ENCODE results near the gene PPM1J. TPM values are rescaled to one million over a fixed set of nuclear protein-coding genes. Genes with fewer than 3 reads are reported as not detected.
A peak's percentile ranks its signal among the peaks of the same experiment; 100 is the strongest.

PPM1J gene
- total RNA-seq, 2 experiments from 2014 or later = 1.7 to 2.8 TPM

DNA sequence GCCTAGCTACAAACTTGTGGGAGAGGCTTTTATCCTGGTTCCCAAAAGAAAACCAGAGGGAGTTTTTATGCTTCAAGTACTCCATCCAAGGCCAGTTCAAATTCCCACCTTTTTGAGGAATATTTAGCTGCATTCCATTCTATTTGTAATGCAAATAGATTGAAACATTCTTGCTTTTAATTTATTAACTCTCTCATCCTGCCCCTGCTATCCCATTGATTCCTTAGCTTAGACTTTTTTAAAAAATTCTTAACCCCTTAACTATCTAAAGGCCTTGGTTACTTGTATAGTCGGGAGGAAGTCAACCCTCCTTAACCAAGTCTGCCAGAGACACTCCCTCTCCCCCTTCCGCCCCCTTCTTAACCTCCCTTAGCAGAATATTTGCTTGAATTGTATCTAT, 43.1 kb downstream of the PPM1J start:
- Mint-ChIP-seq H3K27ac (no peak overlapping the region), H3K9me3 (no peaks in the 10 kb centered on the region), H3K4me1 (ENCODE audit: low read depth) (peaks cover 59% of the 10 kb centered on the region), H3K36me3 (ENCODE audit: low read depth) (peaks cover 63% of the 10 kb centered on the region), H3K27me3 (no peaks in the 10 kb centered on the region), H3K4me3 (no peak overlapping the region)
- intact Hi-C loops (cut with micrococcal nuclease) = loop anchor here (5.0 kb wide), 2 partner anchors 35 to 50 kb away; partner anchors contain the start of gene RHOC
- TF ChIP-seq, protein P1, sequence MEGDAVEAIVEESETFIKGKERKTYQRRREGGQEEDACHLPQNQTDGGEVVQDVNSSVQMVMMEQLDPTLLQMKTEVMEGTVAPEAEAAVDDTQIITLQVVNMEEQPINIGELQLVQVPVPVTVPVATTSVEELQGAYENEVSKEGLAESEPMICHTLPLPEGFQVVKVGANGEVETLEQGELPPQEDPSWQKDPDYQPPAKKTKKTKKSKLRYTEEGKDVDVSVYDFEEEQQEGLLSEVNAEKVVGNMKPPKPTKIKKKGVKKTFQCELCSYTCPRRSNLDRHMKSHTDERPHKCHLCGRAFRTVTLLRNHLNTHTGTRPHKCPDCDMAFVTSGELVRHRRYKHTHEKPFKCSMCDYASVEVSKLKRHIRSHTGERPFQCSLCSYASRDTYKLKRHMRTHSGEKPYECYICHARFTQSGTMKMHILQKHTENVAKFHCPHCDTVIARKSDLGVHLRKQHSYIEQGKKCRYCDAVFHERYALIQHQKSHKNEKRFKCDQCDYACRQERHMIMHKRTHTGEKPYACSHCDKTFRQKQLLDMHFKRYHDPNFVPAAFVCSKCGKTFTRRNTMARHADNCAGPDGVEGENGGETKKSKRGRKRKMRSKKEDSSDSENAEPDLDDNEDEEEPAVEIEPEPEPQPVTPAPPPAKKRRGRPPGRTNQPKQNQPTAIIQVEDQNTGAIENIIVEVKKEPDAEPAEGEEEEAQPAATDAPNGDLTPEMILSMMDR (IDR thresholded peaks at IDR 0.05) = no peak
- ChIA-PET CTCF (interaction anchor here (0.6 to 2.1 kb wide), 9 partner anchors 10 to 170 kb away, joined by 3 to 6 read pairs (median 4); partner anchors contain the start of gene PPM1J), POLR2A (interaction anchor here (1.0 to 5.0 kb wide), 5 partner anchors 9 to 53 kb away, joined by 3 to 50 read pairs (median 6); partner anchors contain the start of genes CAPZA1 and ST7L)
- ATAC-seq (no peak), DNase-seq (no peak)

DNA sequence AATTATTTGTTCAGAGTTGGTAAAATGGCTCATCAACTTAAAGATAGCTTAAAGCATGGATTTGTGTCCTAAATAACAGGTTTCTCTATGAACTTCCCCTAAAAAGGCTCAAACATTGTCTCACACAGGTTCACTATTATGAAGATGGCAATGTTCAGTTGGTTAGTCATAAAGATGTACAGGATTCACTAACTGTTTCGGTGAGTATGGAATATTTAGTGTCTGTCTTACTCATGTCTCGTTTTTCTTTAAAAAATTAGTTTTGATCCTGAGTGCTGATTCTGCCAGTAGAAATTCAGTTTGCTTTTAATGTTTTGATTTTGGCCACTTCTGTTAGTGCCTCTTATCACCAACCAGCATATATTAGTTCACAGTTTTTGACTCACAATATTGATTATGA, 48.2 kb downstream of the PPM1J start:
- Mint-ChIP-seq H3K27me3 (no peaks in the 10 kb centered on the region), H3K4me1 (ENCODE audit: low read depth) (peaks cover 34% of the 10 kb centered on the region), H3K9me3 (no peaks in the 10 kb centered on the region), H3K36me3 (ENCODE audit: low read depth) (peaks cover 69% of the 10 kb centered on the region), H3K27ac (peak overlapping the region; percentile 55), H3K4me3 (no peak overlapping the region)
- DNase-seq = no peak
- ATAC-seq = no peak
- TF ChIP-seq, protein P1 (IDR thresholded peaks at IDR 0.05) = no peak
- POLR2A ChIA-PET = no interaction called here
- CTCF ChIA-PET = no interaction called here
- intact Hi-C loops (cut with micrococcal nuclease) = no loop called here

DNA sequence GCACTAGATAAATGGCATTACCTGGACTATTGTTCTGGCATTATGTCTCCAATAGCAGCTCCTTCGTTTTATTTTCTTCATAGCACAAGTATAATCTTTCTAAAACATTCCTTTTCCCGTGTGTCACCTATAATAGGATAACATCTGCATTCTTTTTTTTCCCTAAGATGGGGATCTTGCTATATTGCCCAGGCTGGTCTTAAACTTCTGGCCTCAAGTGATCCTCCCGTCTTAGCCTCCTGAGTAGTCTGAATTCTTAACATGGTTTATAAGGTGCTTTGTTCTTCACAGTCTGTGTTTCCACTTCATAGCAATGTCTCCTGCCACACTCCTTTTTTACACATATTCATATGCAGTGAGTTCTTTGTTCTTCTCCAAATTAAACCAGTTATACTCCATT, 49.3 kb downstream of the PPM1J start:
- DNase-seq (no peak), ATAC-seq (no peak)
- Mint-ChIP-seq H3K27me3 (no peaks in the 10 kb centered on the region), H3K4me3 (no peak overlapping the region), H3K36me3 (ENCODE audit: low read depth) (peaks cover 71% of the 10 kb centered on the region), H3K4me1 (ENCODE audit: low read depth) (peaks cover 34% of the 10 kb centered on the region), H3K9me3 (no peaks in the 10 kb centered on the region), H3K27ac (peak overlapping the region; percentile 50)
- TF ChIP-seq, protein P1 (IDR thresholded peaks at IDR 0.05) = no peak
- ChIA-PET POLR2A (interaction anchor here (1.2 to 6.1 kb wide), 4 partner anchors 8 to 49 kb away, joined by 3 to 41 read pairs (median 4); partner anchors contain the start of genes CAPZA1, MOV10, PPM1J and ST7L), CTCF (interaction anchor here (2.0 kb wide), 1 partner anchor 7 kb away, joined by 5 read pairs; no protein-coding TSS in a partner anchor)
- intact Hi-C loops (cut with micrococcal nuclease) = no loop called here

Other genes with a start within 250 kb of the PPM1J start
- not detected for gene WNT2B, start 206.4 kb downstream of the PPM1J start, total RNA-seq
- gene ST7L, start 96.2 kb downstream of the PPM1J start, total RNA-seq = 10 to 100 TPM; 11.9 to 12.2 TPM
- 100 to 1,000 TPM; 220 to 230 TPM for gene CAPZA1, start 95.5 kb downstream of the PPM1J start, total RNA-seq
- gene MOV10, start 40.7 kb downstream of the PPM1J start, total RNA-seq = 10 to 100 TPM; 77.2 to 78.5 TPM
- 10 to 100 TPM; 34.2 to 34.7 TPM for gene RHOC, start 8.2 kb downstream of the PPM1J start, total RNA-seq
- 10 to 100 TPM; 74.3 to 81.3 TPM for gene SLC16A1, start 240.9 kb upstream of the PPM1J start, total RNA-seq